Endodermal cell (in vitro differentiated cells): ENCODE results near the gene SH2D1A. TPM values are rescaled to one million over a fixed set of nuclear protein-coding genes. Genes with fewer than 3 reads are reported as not detected.

Source experiments
- DNase-seq: peaks from one replicate; pipeline ENCODE4 v3.0.0-alpha.2; 2017
- H3K27ac ChIP-seq: 2 replicates; pipeline ENCODE4 v1.5.1; 2013; ENCODE audit warnings: mild to moderate bottlenecking, low read depth, low read length, moderate library complexity
- H3K27me3 ChIP-seq: 2 replicates; pipeline ENCODE4 v1.6.1; 2013; ENCODE audit warnings: mild to moderate bottlenecking, low read length, moderate library complexity; ENCODE audit not compliant: insufficient read depth, control insufficient read depth, poor library complexity, severe bottlenecking
- H3K36me3 ChIP-seq: 2 replicates; pipeline ENCODE4 v1.7.0; 2013; ENCODE audit warnings: mild to moderate bottlenecking, low read length, moderate library complexity; ENCODE audit not compliant: control insufficient read depth, insufficient read depth
- H3K4me1 ChIP-seq: one replicate; pipeline ENCODE4 v1.7.0; 2013; ENCODE audit warnings: low read length; ENCODE audit not compliant: control insufficient read depth, insufficient read depth
- H3K4me3 ChIP-seq: 2 replicates; pipeline ENCODE4 v1.5.1; 2013; ENCODE audit warnings: mild to moderate bottlenecking, low read length, moderate library complexity
- H3K9ac ChIP-seq: 2 replicates; pipeline ENCODE4 v1.6.1; 2013; ENCODE audit warnings: mild to moderate bottlenecking, low read length, moderate library complexity; ENCODE audit not compliant: poor library complexity, severe bottlenecking; ENCODE audit errors: extremely low read depth
- H3K9me3 ChIP-seq: 2 replicates; pipeline ENCODE4 v1.6.1; 2013; ENCODE audit warnings: mild to moderate bottlenecking, low read length, moderate library complexity; ENCODE audit not compliant: control insufficient read depth
- H3K27ac Mint-ChIP-seq: 2 replicates; pipeline ENCODE4 v1.8.0; 2020; ENCODE audit warnings: mixed read lengths
- H3K27me3 Mint-ChIP-seq: 2 replicates; pipeline ENCODE4 v1.8.0; 2021; ENCODE audit warnings: mild to moderate bottlenecking, mixed read lengths; ENCODE audit not compliant: insufficient read depth
- H3K36me3 Mint-ChIP-seq: 2 replicates; pipeline ENCODE4 v1.8.0; 2020; ENCODE audit warnings: low read depth, mixed read lengths
- H3K4me1 Mint-ChIP-seq: 2 replicates; pipeline ENCODE4 v1.8.0; 2020; ENCODE audit warnings: mixed read lengths
- H3K4me3 Mint-ChIP-seq: 2 replicates; pipeline ENCODE4 v1.8.0; 2020; ENCODE audit warnings: mild to moderate bottlenecking, moderate library complexity, mixed read lengths
- H3K9me3 Mint-ChIP-seq: 2 replicates; pipeline ENCODE4 v1.8.0; 2020; ENCODE audit warnings: mild to moderate bottlenecking, mixed read lengths
- CTCF ChIP-seq: fragments of 200-600 bp; sonication (generic); conservative IDR thresholded peaks from 2 replicates; pipeline ENCODE4 v1.5.0; 2021; ENCODE audit warnings: antibody characterized with exemption, mild to moderate bottlenecking
- WGBS, 2 experiments: methylation state at CpG; one replicate each; pipeline versions ENCODE4 v1.1.5 to v1.1.7; 2013; ENCODE audit warnings: missing lambda C conversion rate in 2 of 2, mixed read lengths in 1 of 2; ENCODE audit not compliant: insufficient coverage in 1 of 2, insufficient read length in 1 of 2; 5-methylcytosine and 5-hydroxymethylcytosine counted together
- total RNA-seq, 2 donors: library from RNA; stranded (reverse); fragmentation: NEBNext Ultra II Directional in 1 of 2; extraction: Animal tissue kit (Norgen Biotek cat#: 25700) in 1 of 2; gene quantifications; 2 replicates in 1 of 2; 3 replicates in 1 of 2; pipeline ENCODE4 v1.2.1, GENCODE V29; 2021

The SH2D1A gene
- total RNA-seq, 2 donors from 2014 or later: not detected

GRCh38 chrX:124344246-124344645 lies 2.1 kb upstream of the SH2D1A start:
- H3K27me3 Mint-ChIP-seq: no peaks in the 10 kb centered on the region
- Histone ChIP-seq H3K9me3 (no peaks in the 10 kb centered on the region), H3K9ac (no peak overlapping the region), H3K27ac (no peak overlapping the region), H3K27me3 (no peaks in the 10 kb centered on the region), H3K36me3 (no peaks in the 10 kb centered on the region), H3K4me3 (no peak overlapping the region), H3K4me1 (no peaks in the 10 kb centered on the region)
- WGBS, 2 experiments: 88% methylated on average over 2 of the region's 4 CpGs; no CpG with 5 or more reads in 1 of the 2 experiments
- H3K4me1 Mint-ChIP-seq: peaks cover 17% of the 10 kb centered on the region
- no peak for DNase-seq
- no peak overlapping the region for H3K4me3 Mint-ChIP-seq
- no peaks in the 10 kb centered on the region for H3K36me3 Mint-ChIP-seq
- no peak overlapping the region for H3K27ac Mint-ChIP-seq
- H3K9me3 Mint-ChIP-seq: no peaks in the 10 kb centered on the region
- TF ChIP-seq CTCF: no peak

- H3K36me3 Mint-ChIP-seq: no peaks in the 10 kb centered on the region
- H3K9me3 Mint-ChIP-seq: no peaks in the 10 kb centered on the region
- H3K4me1 ChIP-seq: no peaks in the 10 kb centered on the region
- H3K27ac ChIP-seq: no peak overlapping the region
- WGBS, 2 experiments: 95% methylated on average over 15 of the region's 15 CpGs; no CpG with 5 or more reads in 1 of the 2 experiments
- no peak for TF ChIP-seq CTCF
- no peak overlapping the region for H3K27ac Mint-ChIP-seq
- H3K36me3 ChIP-seq: no peaks in the 10 kb centered on the region
- H3K9me3 ChIP-seq: no peaks in the 10 kb centered on the region
- no peaks in the 10 kb centered on the region for H3K27me3 ChIP-seq
- no peaks in the 10 kb centered on the region for H3K27me3 Mint-ChIP-seq
- no peak overlapping the region for H3K4me3 ChIP-seq
- DNase-seq: no peak
- no peak overlapping the region for H3K4me3 Mint-ChIP-seq
- no peak overlapping the region for H3K9ac ChIP-seq
- H3K4me1 Mint-ChIP-seq: peaks cover 12% of the 10 kb centered on the region
Measured at GRCh38 chrX:124346877-124347241, 496 bp downstream of the SH2D1A start.

- Histone ChIP-seq H3K4me1 (no peaks in the 10 kb centered on the region), H3K36me3 (no peaks in the 10 kb centered on the region), H3K27me3 (no peaks in the 10 kb centered on the region), H3K4me3 (no peak overlapping the region), H3K27ac (no peak overlapping the region), H3K9me3 (no peaks in the 10 kb centered on the region), H3K9ac (no peak overlapping the region)
- no peaks in the 10 kb centered on the region for H3K9me3 Mint-ChIP-seq
- H3K4me1 Mint-ChIP-seq: peaks cover 12% of the 10 kb centered on the region
- no peak for TF ChIP-seq CTCF
- H3K36me3 Mint-ChIP-seq: no peaks in the 10 kb centered on the region
- H3K27ac Mint-ChIP-seq: no peak overlapping the region
- WGBS, 2 experiments: 80 to 92% methylated on average over 3 to 5 of the region's 5 CpGs
- H3K4me3 Mint-ChIP-seq: no peak overlapping the region
- DNase-seq: no peak
- no peaks in the 10 kb centered on the region for H3K27me3 Mint-ChIP-seq
Measured at GRCh38 chrX:124347242-124347641, 879 bp downstream of the SH2D1A start.
